ES-I3 (cell line): ENCODE results near the gene KCNIP4.
A peak's percentile ranks its signal among the peaks of the same experiment; 100 is the strongest.

Experiments used
- H3K36me3 ChIP-seq: 2 replicates; pipeline ENCODE4 v1.6.1; 2013; ENCODE audit warnings: mild to moderate bottlenecking, low read length, control low read depth, moderate library complexity; ENCODE audit not compliant: insufficient read depth
- H3K4me1 ChIP-seq: 2 replicates; pipeline ENCODE4 v1.6.1; 2013; ENCODE audit warnings: mild to moderate bottlenecking, control low read depth, low read length; ENCODE audit not compliant: insufficient read depth
- H3K9ac ChIP-seq: 2 replicates; pipeline ENCODE4 v1.6.1; 2013; ENCODE audit warnings: low read depth, mild to moderate bottlenecking, low read length, moderate library complexity
- H3K9me3 ChIP-seq: 2 replicates; pipeline ENCODE4 v1.6.1; 2013; ENCODE audit warnings: mild to moderate bottlenecking, low read length, moderate library complexity; ENCODE audit not compliant: control insufficient read depth, insufficient read depth

Gene KCNIP4

DNA sequence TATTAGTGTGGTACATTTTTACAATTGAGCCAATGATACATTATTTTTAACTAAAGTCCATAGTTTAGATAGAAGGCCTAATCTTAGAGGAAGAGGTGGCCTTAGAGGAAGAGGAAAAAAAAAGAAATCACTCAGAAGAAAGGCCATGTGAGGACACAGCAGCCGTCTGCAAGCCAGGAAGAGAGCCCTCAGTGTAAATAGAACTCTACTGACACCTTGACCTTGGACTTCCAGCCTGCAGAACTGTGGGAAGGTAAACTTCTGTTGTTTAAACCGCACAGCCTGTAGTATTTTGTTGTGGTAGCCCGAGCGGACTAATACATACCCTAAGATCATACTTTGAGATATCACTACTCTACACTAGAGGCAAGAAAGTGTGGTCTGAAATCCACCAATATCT lies 5.1 kb upstream of the KCNIP4 start:
- Histone ChIP-seq H3K36me3 (no peaks in the 10 kb centered on the region), H3K9ac (no peak overlapping the region), H3K9me3 (no peaks in the 10 kb centered on the region), H3K4me1 (no peaks in the 10 kb centered on the region)

DNA sequence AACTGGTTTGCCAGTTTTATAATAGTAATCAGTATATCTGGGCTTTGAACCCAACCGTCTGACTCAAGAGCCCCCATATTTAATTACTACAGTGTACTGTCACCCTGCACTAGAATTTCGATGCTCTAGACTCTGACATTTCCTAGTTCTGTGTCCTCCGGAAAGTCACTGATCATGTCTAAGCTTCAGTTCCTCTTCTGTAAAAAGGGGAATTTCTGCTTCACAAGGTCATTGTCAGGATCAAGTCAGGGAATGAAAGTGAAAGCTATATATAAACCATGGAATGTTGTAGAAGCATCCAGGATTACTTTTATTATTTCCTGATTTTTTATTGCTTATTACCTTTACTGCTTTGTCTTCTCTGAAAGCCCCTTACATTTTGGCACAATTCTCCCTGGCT lies 4.0 kb upstream of the KCNIP4 start:
- no peak overlapping the region for H3K9ac ChIP-seq
- no peaks in the 10 kb centered on the region for H3K36me3 ChIP-seq
- no peaks in the 10 kb centered on the region for H3K4me1 ChIP-seq
- H3K9me3 ChIP-seq = no peaks in the 10 kb centered on the region

- peak overlapping the region; percentile 65 for H3K9ac ChIP-seq
- H3K9me3 ChIP-seq = no peaks in the 10 kb centered on the region
- H3K36me3 ChIP-seq = no peaks in the 10 kb centered on the region
- no peaks in the 10 kb centered on the region for H3K4me1 ChIP-seq
Observed at GRCh38 chr4:21949073-21949457, 493 bp upstream of the KCNIP4 start.

- Histone ChIP-seq H3K36me3 (no peaks in the 10 kb centered on the region), H3K4me1 (no peaks in the 10 kb centered on the region), H3K9ac (peak overlapping the region; percentile 53; the same call in 1 of the 2 replicates), H3K9me3 (no peaks in the 10 kb centered on the region)
Observed at GRCh38 chr4:21947791-21948346, 703 bp downstream of the KCNIP4 start.

DNA sequence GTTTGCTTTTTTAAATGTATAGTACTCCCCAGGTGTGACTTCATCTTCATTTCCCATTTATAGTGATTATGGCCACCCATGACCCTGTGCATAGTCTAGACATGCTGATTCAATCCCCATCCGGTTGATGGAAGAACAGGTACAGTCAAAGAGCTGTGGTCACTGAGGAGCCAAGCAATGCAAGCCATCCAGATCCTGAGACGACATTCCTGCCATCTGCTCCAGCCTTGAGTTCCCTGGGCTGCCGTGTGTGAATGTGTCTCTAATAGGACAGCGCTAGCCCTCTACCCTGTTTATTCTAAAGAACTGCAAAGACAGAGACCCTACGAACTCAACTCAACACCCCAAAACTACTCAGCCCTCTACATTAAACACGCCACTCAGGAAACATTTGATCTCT lies 1.7 kb downstream of the KCNIP4 start:
- H3K4me1 ChIP-seq = no peaks in the 10 kb centered on the region
- no peak overlapping the region for H3K9ac ChIP-seq
- H3K36me3 ChIP-seq = no peaks in the 10 kb centered on the region
- no peaks in the 10 kb centered on the region for H3K9me3 ChIP-seq

DNA sequence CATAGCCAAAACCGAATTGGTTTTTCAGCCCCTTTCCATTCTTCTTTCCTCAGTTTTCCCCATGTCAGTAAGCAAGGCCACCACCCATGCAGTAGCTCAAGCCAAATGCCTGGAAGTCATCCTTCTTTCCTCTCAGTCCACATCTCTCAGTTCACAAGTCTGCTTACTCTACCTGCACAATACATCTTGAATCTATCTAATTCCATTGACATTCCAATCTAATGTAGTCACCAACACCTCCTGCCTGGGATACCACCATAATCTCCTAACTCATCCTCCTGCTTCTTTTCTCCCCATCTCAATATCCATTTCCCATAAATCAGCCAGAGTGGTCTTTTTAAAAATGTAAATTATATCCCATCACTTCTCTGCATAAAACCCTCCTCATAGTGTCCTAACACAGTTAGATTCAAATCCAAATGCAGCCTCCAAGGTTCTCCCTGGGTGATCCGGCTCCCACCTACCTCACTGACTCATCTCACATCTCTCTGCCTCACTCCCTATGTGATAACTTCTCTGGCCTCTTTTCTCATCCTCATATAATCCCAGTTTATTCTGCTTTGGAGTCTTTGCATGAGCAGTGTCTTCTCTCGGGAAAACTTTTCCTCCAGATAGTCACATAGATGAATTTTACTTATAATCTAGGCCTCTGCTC lies 26.9 kb downstream of the KCNIP4 start:
- no peak overlapping the region for H3K9ac ChIP-seq
- no peaks in the 10 kb centered on the region for H3K9me3 ChIP-seq
- H3K4me1 ChIP-seq = no peaks in the 10 kb centered on the region
- H3K36me3 ChIP-seq = no peaks in the 10 kb centered on the region

DNA sequence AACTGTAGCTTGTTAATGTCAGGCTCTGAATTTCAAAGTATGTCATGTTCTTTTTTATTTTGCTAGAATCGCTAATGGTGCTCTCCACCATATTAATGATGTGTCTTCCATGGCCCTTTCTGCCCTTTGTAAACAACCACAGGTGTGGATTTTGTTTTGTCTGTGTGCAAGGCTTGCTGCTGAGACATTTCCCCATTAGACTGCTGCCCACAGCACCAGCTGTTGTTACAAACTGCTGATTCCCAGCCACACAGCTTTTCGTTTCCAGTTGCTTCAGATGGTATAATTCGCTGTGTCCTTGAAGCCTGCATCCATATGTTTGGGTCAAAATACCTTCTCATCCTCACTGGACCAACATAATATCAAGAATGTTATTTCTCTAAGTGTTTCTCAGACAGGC lies 32.8 kb downstream of the KCNIP4 start:
- Histone ChIP-seq H3K4me1 (no peaks in the 10 kb centered on the region), H3K9me3 (no peaks in the 10 kb centered on the region), H3K36me3 (no peaks in the 10 kb centered on the region), H3K9ac (no peak overlapping the region)

GRCh38 chr4:21901831-21902230 lies 46.7 kb downstream of the KCNIP4 start:
- Histone ChIP-seq H3K9ac (no peak overlapping the region), H3K4me1 (no peaks in the 10 kb centered on the region), H3K9me3 (no peaks in the 10 kb centered on the region; the same call in 1 of the 2 replicates), H3K36me3 (no peaks in the 10 kb centered on the region)

GRCh38 chr4:21901281-21901680 lies 47.3 kb downstream of the KCNIP4 start:
- no peaks in the 10 kb centered on the region; the same call in 1 of the 2 replicates for H3K9me3 ChIP-seq
- H3K4me1 ChIP-seq = no peaks in the 10 kb centered on the region
- H3K36me3 ChIP-seq = no peaks in the 10 kb centered on the region
- H3K9ac ChIP-seq = no peak overlapping the region

DNA sequence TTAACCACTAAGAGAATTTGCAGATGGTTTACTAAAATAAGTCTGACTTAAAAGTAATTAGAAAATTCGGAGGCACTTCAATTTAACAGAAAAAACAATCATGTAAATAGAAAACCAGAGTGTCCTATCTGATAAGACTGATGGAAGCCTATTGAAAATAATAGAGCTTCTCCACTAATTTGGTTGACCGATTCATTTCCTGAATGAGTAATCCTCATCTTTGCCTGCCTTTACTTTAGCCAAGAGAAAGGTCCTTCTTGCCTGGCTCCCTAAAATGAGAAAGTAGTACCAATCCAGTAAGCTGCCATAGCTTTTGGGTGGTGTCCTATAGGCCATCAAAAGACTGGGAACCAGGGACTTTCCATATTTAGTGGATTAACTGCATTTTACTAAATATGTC lies 48.4 kb downstream of the KCNIP4 start:
- Histone ChIP-seq H3K9ac (no peak overlapping the region), H3K36me3 (no peaks in the 10 kb centered on the region), H3K9me3 (no peaks in the 10 kb centered on the region; the same call in 1 of the 2 replicates), H3K4me1 (no peaks in the 10 kb centered on the region)

DNA sequence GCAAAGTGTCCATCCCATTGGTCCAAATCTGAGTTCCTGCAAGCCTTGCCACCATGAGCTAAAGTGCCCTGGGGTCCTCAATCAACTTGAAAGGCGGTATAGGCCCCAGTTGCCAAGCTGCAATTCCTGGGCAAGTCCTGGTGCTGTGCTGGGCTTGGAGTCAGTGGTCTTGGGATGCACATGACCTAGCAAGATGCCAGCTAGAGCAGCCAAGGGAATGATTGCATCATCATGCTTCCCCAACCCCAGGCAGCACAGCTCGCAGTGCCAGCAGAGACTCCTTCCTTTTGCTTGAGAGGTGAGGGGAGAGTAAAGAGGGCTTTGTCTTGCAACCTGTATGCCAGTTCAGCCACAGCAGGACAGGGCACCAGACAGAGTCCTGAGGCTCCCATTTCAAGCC lies 50.5 kb downstream of the KCNIP4 start:
- no peak overlapping the region for H3K9ac ChIP-seq
- H3K36me3 ChIP-seq = no peaks in the 10 kb centered on the region
- H3K4me1 ChIP-seq = no peaks in the 10 kb centered on the region
- no peaks in the 10 kb centered on the region; the same call in 1 of the 2 replicates for H3K9me3 ChIP-seq

- no peaks in the 10 kb centered on the region; the same call in 1 of the 2 replicates for H3K9me3 ChIP-seq
- no peaks in the 10 kb centered on the region for H3K36me3 ChIP-seq
- no peaks in the 10 kb centered on the region for H3K4me1 ChIP-seq
- no peak overlapping the region for H3K9ac ChIP-seq
Observed at GRCh38 chr4:21896767-21897166, 51.8 kb downstream of the KCNIP4 start.

DNA sequence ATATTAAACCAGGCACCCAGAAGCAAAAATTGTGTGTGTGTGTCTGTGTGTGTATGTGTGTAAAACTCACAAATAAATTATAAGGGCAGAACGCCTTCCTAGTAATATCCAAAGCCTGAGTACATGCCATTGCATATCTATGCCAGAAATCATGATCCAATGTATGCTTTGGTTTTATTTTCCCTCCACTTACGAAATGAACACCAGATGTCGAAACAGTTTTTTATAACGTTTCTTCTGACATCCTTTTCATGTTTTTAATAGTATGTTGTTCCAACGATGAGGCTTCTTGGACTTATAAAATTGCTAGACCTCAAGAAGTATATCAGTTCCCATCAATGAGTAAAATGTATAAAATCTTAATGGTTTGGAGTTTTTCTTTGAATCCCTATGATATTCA lies 55.4 kb downstream of the KCNIP4 start:
- no peak overlapping the region for H3K9ac ChIP-seq
- H3K4me1 ChIP-seq = no peaks in the 10 kb centered on the region
- no peaks in the 10 kb centered on the region for H3K36me3 ChIP-seq
- H3K9me3 ChIP-seq = no peaks in the 10 kb centered on the region

- Histone ChIP-seq H3K9ac (no peak overlapping the region), H3K36me3 (no peaks in the 10 kb centered on the region), H3K9me3 (no peaks in the 10 kb centered on the region), H3K4me1 (no peaks in the 10 kb centered on the region)
Observed at GRCh38 chr4:21890231-21890630, 58.3 kb downstream of the KCNIP4 start.

GRCh38 chr4:21888195-21888976 lies 60.2 kb downstream of the KCNIP4 start:
- no peaks in the 10 kb centered on the region for H3K4me1 ChIP-seq
- no peak overlapping the region for H3K9ac ChIP-seq
- H3K36me3 ChIP-seq = no peaks in the 10 kb centered on the region
- H3K9me3 ChIP-seq = 0 out of 2 replicates have a peak, but pooled peaks cover 3% of the 10 kb centered on the region
